UCSD-AML1 (cell line): Measurements from ENCODE around the gene PLAAT1.

Experiments
- DNase-seq: peaks from one replicate; lab custom pipeline; 2025; ENCODE audit not compliant: unreplicated experiment; lab: John Stamatoyannopoulos, UW

Gene PLAAT1

DNA sequence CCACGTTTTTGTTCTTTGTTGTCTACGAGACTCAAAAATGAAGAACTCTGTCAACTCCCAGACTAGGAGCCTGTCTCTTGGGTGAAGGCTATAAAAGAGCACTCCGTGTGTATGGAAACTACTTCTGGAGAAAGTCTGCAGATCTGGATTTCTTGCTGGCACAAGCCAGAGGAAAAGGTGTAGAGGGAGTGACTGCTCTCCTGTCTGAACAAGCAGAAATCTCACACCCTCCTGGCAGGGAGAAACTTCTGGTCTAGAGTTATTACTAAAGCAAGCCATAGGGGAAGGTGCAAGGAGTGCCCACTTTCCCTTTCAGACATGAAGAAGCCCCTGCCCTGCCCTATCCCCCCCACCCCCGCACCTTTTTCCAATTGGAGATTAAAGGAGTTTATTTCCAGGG, 9.5 kb downstream of the PLAAT1 start:
- DNase-seq = no peak

GRCh38 chr3:193253986-193254660, 13.1 kb downstream of the PLAAT1 start:
- no peak for DNase-seq

DNA sequence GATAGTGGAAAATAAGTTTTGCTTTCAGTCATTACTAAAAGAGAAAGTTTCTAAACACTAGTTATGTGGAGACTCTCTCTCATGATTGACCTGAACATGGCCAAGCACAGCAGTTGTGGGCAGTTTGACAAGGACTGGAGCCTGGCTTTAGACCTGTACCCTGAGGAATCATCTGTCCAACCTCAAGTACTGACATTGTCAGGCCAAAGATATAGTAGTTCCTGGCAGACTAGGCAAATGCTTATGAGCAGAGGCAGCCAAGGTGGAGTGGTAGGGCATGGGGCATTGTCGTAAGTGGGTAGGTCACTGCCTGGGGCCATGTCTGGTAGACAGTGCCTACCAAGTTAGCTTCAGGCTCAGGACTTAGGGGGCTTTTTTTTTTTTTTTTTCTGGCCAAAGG, 20.9 kb downstream of the PLAAT1 start:
- no peak for DNase-seq

DNA sequence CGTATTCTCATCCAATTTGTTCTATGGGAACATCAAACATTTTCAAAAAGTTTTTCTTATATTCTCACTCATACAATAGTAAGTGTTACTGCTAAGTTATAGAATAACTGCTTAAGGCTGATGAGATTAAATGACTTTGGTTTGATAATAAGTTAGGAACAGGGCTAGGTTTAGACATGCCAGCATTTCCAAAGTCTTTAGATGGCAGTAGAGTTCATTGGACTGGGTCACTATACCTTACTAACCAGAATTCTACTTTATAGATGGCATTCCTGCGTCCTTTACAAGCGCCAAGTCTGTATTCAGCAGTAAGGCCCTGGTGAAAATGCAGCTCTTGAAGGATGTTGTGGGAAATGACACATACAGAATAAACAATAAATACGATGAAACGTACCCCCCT, 21.7 kb downstream of the PLAAT1 start:
- no peak for DNase-seq

GRCh38 chr3:193269343-193270028, 28.5 kb downstream of the PLAAT1 start:
- no peak for DNase-seq

- DNase-seq = no peak
Observed at GRCh38 chr3:193270451-193270850, 29.4 kb downstream of the PLAAT1 start.

DNA sequence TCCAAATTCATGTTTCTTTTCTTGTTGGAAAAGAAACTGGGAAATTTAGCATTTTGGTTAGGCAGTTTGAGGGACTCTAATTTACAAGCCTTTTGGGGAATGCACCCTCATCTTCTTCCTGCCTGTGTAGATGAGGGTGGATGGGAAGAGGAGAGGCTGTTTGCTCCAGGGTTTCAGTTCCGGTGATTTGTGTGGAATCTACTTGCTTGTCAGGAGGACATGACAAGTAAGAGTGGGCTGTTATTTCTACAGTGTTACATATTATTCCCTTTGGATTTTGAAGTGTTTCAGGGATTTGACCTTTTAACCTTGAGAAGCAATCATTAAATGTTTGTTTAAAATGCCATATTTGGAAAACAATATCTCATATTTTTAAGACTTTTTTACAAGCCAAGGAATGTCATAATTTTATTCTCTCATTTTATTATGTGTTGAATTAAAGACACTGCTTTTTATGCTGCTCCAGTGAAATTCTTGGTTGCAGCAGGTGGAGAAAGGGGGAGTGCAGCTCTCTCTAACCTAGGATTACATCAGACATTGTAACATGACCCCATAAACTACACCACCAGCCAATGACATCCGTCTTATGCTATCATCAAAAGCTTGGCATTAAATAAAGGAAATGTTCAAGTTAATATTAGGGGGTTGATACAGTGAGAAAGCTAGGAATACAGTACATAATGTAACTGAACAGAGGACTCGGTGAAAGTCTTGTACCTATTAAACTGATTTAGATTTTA, 30.2 kb downstream of the PLAAT1 start:
- no peak for DNase-seq

GRCh38 chr3:193292386-193292785, 51.4 kb downstream of the PLAAT1 start:
- DNase-seq = no peak

- DNase-seq = no peak
Observed at GRCh38 chr3:193295985-193296384, 55.0 kb downstream of the PLAAT1 start.

GRCh38 chr3:193297421-193297820, 56.4 kb downstream of the PLAAT1 start:
- DNase-seq = no peak

GRCh38 chr3:193301433-193301832, 60.4 kb downstream of the PLAAT1 start:
- no peak for DNase-seq

DNA sequence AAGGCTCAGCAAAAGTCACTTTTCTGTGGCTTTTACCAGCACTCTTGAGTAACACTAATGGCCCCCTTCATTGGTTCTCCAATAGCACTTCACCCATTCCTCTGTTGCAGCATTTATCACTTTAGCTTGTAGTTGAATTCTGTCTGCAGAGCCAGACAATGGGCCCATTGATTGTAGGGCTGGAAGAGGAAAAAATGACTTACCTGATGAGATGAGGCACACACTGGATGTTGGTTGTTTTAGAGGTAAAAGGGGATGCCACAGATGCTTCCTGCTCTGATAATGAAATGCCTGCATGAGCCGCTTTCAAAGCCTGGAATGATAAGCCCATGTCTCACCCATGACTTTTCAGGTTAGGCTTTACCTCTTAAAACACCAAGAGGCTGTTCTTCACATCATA, 64.3 kb downstream of the PLAAT1 start:
- no peak for DNase-seq

GRCh38 chr3:193310914-193311723, 70.1 kb downstream of the PLAAT1 start:
- DNase-seq = no peak

- no peak for DNase-seq
Observed at GRCh38 chr3:193313061-193313958, 72.3 kb downstream of the PLAAT1 start.

GRCh38 chr3:193314161-193314560, 73.1 kb downstream of the PLAAT1 start:
- no peak for DNase-seq

DNA sequence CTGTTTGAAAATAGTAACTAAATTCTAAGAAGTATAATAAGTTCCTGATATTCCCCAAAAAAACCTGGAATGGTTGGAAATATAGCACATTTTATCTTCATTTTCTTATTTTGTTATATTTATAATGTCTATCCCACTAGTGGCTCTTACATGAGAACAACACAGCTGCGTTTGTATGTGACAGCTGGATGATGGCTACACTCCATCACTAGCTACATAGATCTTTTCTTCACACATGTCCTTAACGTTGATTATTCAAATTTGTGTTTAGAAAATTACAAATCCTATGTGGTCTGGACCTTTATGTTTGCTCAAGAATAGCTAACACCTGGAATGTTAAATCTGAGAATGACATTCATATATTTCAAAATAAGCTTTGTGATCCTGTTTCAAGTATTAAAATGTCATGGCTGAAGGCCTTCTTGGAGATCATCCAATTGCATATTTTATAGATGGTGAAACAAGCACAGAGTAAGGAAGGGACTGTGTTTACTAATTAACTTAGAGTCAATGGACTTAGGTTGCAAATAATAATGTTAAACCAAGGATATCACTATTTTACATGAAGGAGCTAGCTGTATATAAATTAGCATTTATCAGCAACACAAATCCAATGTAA, 76.8 kb downstream of the PLAAT1 start:
- no peak for DNase-seq
